Activated CD8-positive, alpha-beta T cell treated with anti-CD3 and anti-CD28 coated beads for 36 hours (primary cell): ENCODE measurements around the gene NUP85. TPM values are rescaled to one million over a fixed set of nuclear protein-coding genes. Genes with fewer than 3 reads are reported as not detected.

Experiments
- ATAC-seq: fragments of 200-7000 bp; cut with Tn5 transposase; one replicate; pipeline ENCODE4 v1.10.0; 2021; ENCODE audit warnings: mild to moderate bottlenecking, moderate library complexity
- CTCF ChIA-PET: fragments of 350-600 bp; sonication (Branson Sonifier 250); formaldehyde crosslinking; loops from one replicate; lab custom pipeline; 2021; ENCODE audit warnings: antibody characterized with exemption; lab: Charles Lee
- POLR2A ChIA-PET: fragments of 350-600 bp; sonication (Branson Sonifier 250); formaldehyde crosslinking; loops from one replicate; lab custom pipeline; 2021; ENCODE audit warnings: antibody characterized with exemption; lab: Charles Lee
- DNase-seq: peaks from one replicate; pipeline ENCODE4 v3.0.0-alpha.2; 2020
- H3K27ac Mint-ChIP-seq: one replicate; pipeline ENCODE4 v1.8.0; 2021; ENCODE audit warnings: mild to moderate bottlenecking, mixed read lengths
- H3K27me3 Mint-ChIP-seq: one replicate; pipeline ENCODE4 v1.8.0; 2021; ENCODE audit warnings: mixed read lengths
- H3K36me3 Mint-ChIP-seq: one replicate; pipeline ENCODE4 v1.8.0; 2021; ENCODE audit warnings: low read depth, mixed read lengths
- H3K4me1 Mint-ChIP-seq: one replicate; pipeline ENCODE4 v1.8.0; 2021; ENCODE audit warnings: low read depth, mixed read lengths
- H3K4me3 Mint-ChIP-seq: one replicate; pipeline ENCODE4 v1.8.0; 2021; ENCODE audit warnings: mild to moderate bottlenecking, moderate library complexity, mixed read lengths
- H3K9me3 Mint-ChIP-seq: one replicate; pipeline ENCODE4 v1.8.0; 2021; ENCODE audit warnings: mixed read lengths
- intact Hi-C: fragments of 100-400 bp; cut with micrococcal nuclease; formaldehyde crosslinking; loops from one replicate; pipeline ENCODE4 v1.10.0; 2022
- total RNA-seq, 2 experiments: library from RNA; stranded (reverse); gene quantifications; one replicate each; pipeline ENCODE4 v1.2.3, GENCODE V29; 2021
- TF ChIP-seq, protein P1 (sequence below): fragments of 200-600 bp; IDR thresholded peaks from one replicate; pipeline ENCODE4 v1.8.0; 2022; ENCODE audit warnings: antibody characterized with exemption, mild to moderate bottlenecking

NUP85 gene
- total RNA-seq, 2 experiments from 2014 or later = 108 to 116 TPM

DNA sequence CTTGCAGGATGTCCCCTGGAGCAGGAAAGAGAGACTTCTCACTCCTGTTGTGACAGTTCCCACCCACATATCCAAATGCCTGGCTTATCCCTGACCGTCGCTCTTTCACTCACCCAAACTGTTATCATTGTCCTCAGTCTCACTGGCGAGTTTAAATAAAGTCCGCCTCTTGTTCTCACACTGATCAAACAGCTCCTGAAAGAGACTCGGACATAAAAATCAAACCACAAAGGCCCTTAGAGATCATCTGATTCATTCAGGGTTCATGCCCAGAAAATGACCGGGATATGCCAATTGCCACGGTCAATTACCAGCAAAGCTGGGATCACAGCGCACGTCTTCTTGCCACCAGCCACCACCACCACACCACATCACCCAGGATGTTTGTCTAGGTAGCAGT, 36.0 kb downstream of the NUP85 start:
- Mint-ChIP-seq H3K9me3 (no peaks in the 10 kb centered on the region), H3K4me3 (no peak overlapping the region), H3K4me1 (peaks cover 50% of the 10 kb centered on the region), H3K27ac (peak overlapping the region; percentile 88), H3K27me3 (no peaks in the 10 kb centered on the region), H3K36me3 (peaks cover 52% of the 10 kb centered on the region)
- POLR2A ChIA-PET = interaction anchor here (1.0 to 6.9 kb wide), 4 partner anchors 12 to 48 kb away, joined by 3 to 50 read pairs (median 4); partner anchors contain the start of genes GGA3, MRPS7 and SLC25A19
- ATAC-seq (no peak), DNase-seq (no peak)
- TF ChIP-seq, protein P1, sequence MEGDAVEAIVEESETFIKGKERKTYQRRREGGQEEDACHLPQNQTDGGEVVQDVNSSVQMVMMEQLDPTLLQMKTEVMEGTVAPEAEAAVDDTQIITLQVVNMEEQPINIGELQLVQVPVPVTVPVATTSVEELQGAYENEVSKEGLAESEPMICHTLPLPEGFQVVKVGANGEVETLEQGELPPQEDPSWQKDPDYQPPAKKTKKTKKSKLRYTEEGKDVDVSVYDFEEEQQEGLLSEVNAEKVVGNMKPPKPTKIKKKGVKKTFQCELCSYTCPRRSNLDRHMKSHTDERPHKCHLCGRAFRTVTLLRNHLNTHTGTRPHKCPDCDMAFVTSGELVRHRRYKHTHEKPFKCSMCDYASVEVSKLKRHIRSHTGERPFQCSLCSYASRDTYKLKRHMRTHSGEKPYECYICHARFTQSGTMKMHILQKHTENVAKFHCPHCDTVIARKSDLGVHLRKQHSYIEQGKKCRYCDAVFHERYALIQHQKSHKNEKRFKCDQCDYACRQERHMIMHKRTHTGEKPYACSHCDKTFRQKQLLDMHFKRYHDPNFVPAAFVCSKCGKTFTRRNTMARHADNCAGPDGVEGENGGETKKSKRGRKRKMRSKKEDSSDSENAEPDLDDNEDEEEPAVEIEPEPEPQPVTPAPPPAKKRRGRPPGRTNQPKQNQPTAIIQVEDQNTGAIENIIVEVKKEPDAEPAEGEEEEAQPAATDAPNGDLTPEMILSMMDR = no peak
- CTCF ChIA-PET = interaction anchor here (1.1 to 6.6 kb wide), 6 partner anchors 8 to 171 kb away, joined by 5 to 75 read pairs (median 54); partner anchors contain the start of genes GGA3, MIF4GD and MRPS7
- intact Hi-C loops = no loop called here

DNA sequence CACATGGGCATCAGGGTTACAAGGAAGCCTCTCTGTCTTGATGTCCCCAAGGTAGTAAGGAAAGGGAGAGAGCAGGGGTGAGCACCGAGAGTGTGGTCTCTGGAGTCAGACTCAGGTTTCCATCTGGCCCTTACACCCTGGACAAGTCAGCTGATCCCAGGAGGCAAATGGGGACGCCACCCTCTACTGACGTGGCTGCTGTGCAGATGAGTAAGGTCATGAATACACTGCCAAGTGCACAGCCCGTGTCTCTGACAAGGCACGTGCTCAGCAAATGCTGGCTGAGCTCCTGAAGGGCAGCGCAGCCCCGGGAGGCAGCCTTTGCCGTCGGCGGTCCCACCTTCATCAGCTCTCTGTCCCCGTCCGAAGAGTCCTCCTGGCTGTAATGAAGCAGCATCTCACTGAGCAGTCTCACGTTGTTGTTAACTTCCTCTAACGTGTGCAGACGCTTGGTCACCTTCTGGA, 36.5 kb downstream of the NUP85 start:
- Mint-ChIP-seq H3K27ac (peak overlapping the region; percentile 88), H3K4me1 (peaks cover 54% of the 10 kb centered on the region), H3K27me3 (no peaks in the 10 kb centered on the region), H3K36me3 (peaks cover 52% of the 10 kb centered on the region), H3K9me3 (no peaks in the 10 kb centered on the region), H3K4me3 (peak overlapping the region; percentile 16)
- peak; percentile 10 for ATAC-seq
- intact Hi-C loops = no loop called here
- DNase-seq = peak; percentile 39
- ChIA-PET POLR2A (interaction anchor here (1.0 to 6.9 kb wide), 4 partner anchors 12 to 22 kb away, joined by 3 to 50 read pairs (median 6); partner anchors contain the start of genes GGA3 and MRPS7), CTCF (interaction anchor here (1.1 to 6.6 kb wide), 7 partner anchors 7 to 170 kb away, joined by 3 to 75 read pairs (median 53); partner anchors contain the start of genes GGA3, MIF4GD and MRPS7)
- TF ChIP-seq, protein P1 = no peak

DNA sequence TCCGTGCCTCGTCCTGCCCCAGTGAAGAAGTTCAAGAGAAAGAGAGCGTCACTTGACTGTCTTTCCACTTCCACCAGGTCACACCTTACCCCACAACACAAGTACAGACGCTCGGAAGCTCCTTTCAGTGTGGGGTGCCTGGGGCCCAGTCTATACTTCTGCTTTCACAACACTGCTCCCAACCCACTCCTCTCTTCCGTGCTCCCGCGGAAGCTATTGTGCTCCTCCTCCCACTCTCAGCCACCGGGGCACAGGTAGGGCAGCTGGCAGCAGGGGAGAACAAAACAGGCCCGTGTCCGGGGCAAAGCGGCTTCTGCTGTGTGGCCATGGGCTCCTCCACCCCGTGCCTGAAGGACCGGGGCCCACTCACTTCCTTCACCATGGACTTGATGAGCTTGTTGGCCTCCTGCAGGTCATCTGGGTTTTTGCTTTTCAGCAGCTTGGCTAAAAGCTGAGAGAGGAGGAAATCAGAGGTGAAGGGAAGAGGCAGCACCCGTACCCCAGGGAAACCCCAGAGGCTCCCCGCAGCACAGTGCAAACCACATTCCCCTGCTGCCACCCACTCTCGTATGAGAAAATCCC, 37.1 kb downstream of the NUP85 start:
- H3K27me3 Mint-ChIP-seq = no peaks in the 10 kb centered on the region
- intact Hi-C loops = no loop called here
- H3K4me1 Mint-ChIP-seq = peaks cover 56% of the 10 kb centered on the region
- peak; percentile 46 for DNase-seq
- TF ChIP-seq, protein P1 = no peak
- peak; percentile 48 for ATAC-seq
- H3K27ac Mint-ChIP-seq = peak overlapping the region; percentile 88
- POLR2A ChIA-PET = interaction anchor here (1.2 to 6.9 kb wide), 3 partner anchors 14 to 23 kb away, joined by 5 to 50 read pairs (median 6); partner anchors contain the start of genes GGA3 and MRPS7
- H3K4me3 Mint-ChIP-seq = peak overlapping the region; percentile 16
- peaks cover 52% of the 10 kb centered on the region for H3K36me3 Mint-ChIP-seq
- CTCF ChIA-PET = interaction anchor here (1.1 to 6.6 kb wide), 7 partner anchors 7 to 170 kb away, joined by 3 to 75 read pairs (median 53); partner anchors contain the start of genes GGA3, MIF4GD and MRPS7
- H3K9me3 Mint-ChIP-seq = no peaks in the 10 kb centered on the region

DNA sequence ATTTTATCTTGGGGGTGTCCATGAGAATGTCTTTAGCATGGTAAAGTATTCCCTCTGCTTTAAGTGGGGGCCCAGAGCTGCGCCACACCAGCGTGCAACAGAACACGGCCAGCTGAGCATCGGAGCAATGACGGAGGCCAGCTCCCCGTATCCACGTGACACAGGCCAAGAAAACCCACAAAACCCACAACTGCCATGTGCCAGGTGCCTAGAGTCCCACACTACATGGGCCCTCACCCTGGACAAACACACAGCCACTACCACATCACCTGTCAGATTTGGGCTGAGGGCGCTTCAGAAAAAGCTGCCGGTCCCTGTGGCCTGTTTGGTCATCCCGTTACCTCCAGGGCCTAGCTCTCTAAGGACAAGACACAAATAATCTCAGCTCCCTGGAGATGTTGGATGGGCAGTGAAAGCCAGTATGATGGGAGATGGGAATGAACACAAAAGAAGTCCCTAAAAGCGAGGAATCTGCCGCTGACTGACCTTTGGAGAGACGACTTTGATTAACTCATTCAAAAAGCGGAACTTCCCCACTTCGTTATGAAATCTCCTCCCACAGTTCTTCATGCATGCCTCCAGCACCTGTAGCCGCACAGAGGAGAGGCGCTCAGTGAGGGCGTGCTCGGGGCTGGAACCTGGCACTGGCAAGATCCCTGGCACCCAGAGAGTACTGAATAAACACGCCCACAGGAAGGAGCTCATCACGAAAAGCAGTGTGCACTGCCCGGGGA, 38.8 kb downstream of the NUP85 start:
- Mint-ChIP-seq H3K4me3 (no peak overlapping the region), H3K4me1 (peaks cover 62% of the 10 kb centered on the region), H3K27me3 (no peaks in the 10 kb centered on the region), H3K27ac (peak overlapping the region; percentile 40), H3K9me3 (no peaks in the 10 kb centered on the region), H3K36me3 (peaks cover 51% of the 10 kb centered on the region)
- TF ChIP-seq, protein P1 = no peak
- POLR2A ChIA-PET = interaction anchor here (0.7 to 6.9 kb wide), 6 partner anchors 16 to 134 kb away, joined by 3 to 50 read pairs (median 4); partner anchors contain the start of genes GGA3, MIF4GD and MRPS7
- ATAC-seq (no peak), DNase-seq (peak; percentile 37)
- intact Hi-C loops = no loop called here
- CTCF ChIA-PET = interaction anchor here (0.6 to 6.6 kb wide), 7 partner anchors 18 to 233 kb away, joined by 3 to 53 read pairs (median 3); partner anchors contain the start of genes MIF4GD and MRPS7
